ENCODE measurements around the gene ATRNL1. TPM values are rescaled to one million over a fixed set of nuclear protein-coding genes. Genes with fewer than 3 reads are reported as not detected.

The ATRNL1 gene
- total and polyA plus RNA-seq, 2 of the 8 experiments (the other 6 are each of a cell fraction or from before 2014, with no cell fraction given) = 5.1 to 17.6 TPM

GRCh38 chr10:115844591-115844990 lies 751.4 kb downstream of the ATRNL1 start:
- CTCF ChIA-PET (ENCODE audit: partially characterized antibody) = interaction anchor here (0.6 to 1.7 kb wide), 5 partner anchors 8 to 403 kb away, joined by 3 to 5 read pairs (median 3); no protein-coding TSS in a partner anchor

More at GRCh38 chr10:115844591-115844990, 751.4 kb downstream of the ATRNL1 start:
- FAIRE-seq = no peak
- no peak overlapping the region for H2BK20ac ChIP-seq (ENCODE audit: low read length)
- no peaks in the 10 kb centered on the region for H3K9me3 ChIP-seq (ENCODE audit: insufficient read depth in 2 of 2, low read depth in 1 of 2, low read length in 1 of 2)
- no peak overlapping the region for H3K14ac ChIP-seq (ENCODE audit: insufficient read length)
- no peak overlapping the region for H3K23ac ChIP-seq (ENCODE audit: insufficient read length)
- no peak overlapping the region for H2AK5ac ChIP-seq (ENCODE audit: low read depth, low read length)
- no peak overlapping the region for H3K9ac ChIP-seq (replicated peaks in 1 of 4; ENCODE audit: extremely low read depth in 1 of 4, low read depth in 3 of 4, low read length in 3 of 4)
- no peak overlapping the region for H3K4ac ChIP-seq (replicated peaks; ENCODE audit: insufficient read length, low read depth, low read length)
- H3K27me3 ChIP-seq (replicated peaks in 1 of 4; ENCODE audit: control insufficient read depth in 3 of 4, extremely low read depth in 1 of 4, insufficient read depth in 3 of 4, low read length in 3 of 4) = no peaks in the 10 kb centered on the region
- no peak for DNase-seq (ENCODE audit: low read depth in 1 of 2, low spot score in 2 of 2)
- no peak overlapping the region for H4K91ac ChIP-seq (replicated peaks; ENCODE audit: insufficient read length, low read length)
- no peak overlapping the region for H2BK120ac ChIP-seq (replicated peaks; ENCODE audit: low read depth, low read length)
- H4K20me1 ChIP-seq (replicated peaks in 1 of 2; ENCODE audit: control insufficient read depth in 1 of 2, insufficient read depth in 2 of 2, low read length in 2 of 2) = no peaks in the 10 kb centered on the region
- H3K36me3 ChIP-seq (ENCODE audit: control insufficient read depth in 2 of 4, insufficient read depth in 4 of 4, low read length in 3 of 4) = no peaks in the 10 kb centered on the region
- H3K4me1 ChIP-seq (replicated peaks in 1 of 4; ENCODE audit: control insufficient read depth in 3 of 4, insufficient read depth in 4 of 4, low read length in 3 of 4) = no peaks in the 10 kb centered on the region
- H4K8ac ChIP-seq (ENCODE audit: extremely low read depth, insufficient read depth, low read length) = no peak overlapping the region
- 94% methylated on average over 3 of the region's 3 CpGs; no CpG with 5 or more reads in 1 of the 2 experiments for WGBS, 2 experiments (ENCODE audit: extremely low coverage in 1 of 2, insufficient coverage in 1 of 2, insufficient read length in 1 of 2, insufficient replicate concordance in 2 of 2, low coverage in 1 of 2, low lambda C conversion rate in 2 of 2, missing lambda C conversion rate in 1 of 2)
- no peak overlapping the region for H4K5ac ChIP-seq (ENCODE audit: insufficient read length, low read depth, low read length)
- H3K79me1 ChIP-seq (ENCODE audit: low read depth, low read length) = no peaks in the 10 kb centered on the region
- no peak overlapping the region for H2BK12ac ChIP-seq (ENCODE audit: low read depth, low read length)
- no peaks in the 10 kb centered on the region for H3K23me2 ChIP-seq (ENCODE audit: low read depth, low read length)
- TF ChIP-seq, protein P1, sequence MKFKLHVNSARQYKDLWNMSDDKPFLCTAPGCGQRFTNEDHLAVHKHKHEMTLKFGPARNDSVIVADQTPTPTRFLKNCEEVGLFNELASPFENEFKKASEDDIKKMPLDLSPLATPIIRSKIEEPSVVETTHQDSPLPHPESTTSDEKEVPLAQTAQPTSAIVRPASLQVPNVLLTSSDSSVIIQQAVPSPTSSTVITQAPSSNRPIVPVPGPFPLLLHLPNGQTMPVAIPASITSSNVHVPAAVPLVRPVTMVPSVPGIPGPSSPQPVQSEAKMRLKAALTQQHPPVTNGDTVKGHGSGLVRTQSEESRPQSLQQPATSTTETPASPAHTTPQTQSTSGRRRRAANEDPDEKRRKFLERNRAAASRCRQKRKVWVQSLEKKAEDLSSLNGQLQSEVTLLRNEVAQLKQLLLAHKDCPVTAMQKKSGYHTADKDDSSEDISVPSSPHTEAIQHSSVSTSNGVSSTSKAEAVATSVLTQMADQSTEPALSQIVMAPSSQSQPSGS (IDR thresholded peaks at IDR 0.05; ENCODE audit: low read length) = no peak
- TF ChIP-seq RFX5 (IDR thresholded peaks at IDR 0.05; ENCODE audit: borderline replicate concordance, low read depth, low read length) = no peak
- no peak for TF ChIP-seq TAF1 (IDR thresholded peaks at IDR 0.05; ENCODE audit: low read depth, low read length)
- TF ChIP-seq KDM4A (IDR thresholded peaks at IDR 0.05; ENCODE audit: low read depth, low read length, severe bottlenecking) = no peak
- TF ChIP-seq POLR2AphosphoS5 (IDR thresholded peaks at IDR 0.05; ENCODE audit: low read depth, low read length) = no peak
- no peak for TF ChIP-seq YY1 (IDR thresholded peaks at IDR 0.05; ENCODE audit: low read depth, low read length)
- H2AFZ ChIP-seq (ENCODE audit: low read length) = no peak overlapping the region
- POLR2A ChIA-PET (ENCODE audit: partially characterized antibody) = no interaction called here
- H3K79me2 ChIP-seq (ENCODE audit: control insufficient read depth in 1 of 2, insufficient read depth in 2 of 2, low read length in 2 of 2) = no peaks in the 10 kb centered on the region
- no peak overlapping the region for H3K56ac ChIP-seq (replicated peaks; ENCODE audit: insufficient read length, low read depth, low read length)
- H3K4me2 ChIP-seq (ENCODE audit: insufficient read depth in 1 of 2, low read depth in 2 of 2, low read length in 2 of 2) = no peak overlapping the region
- no peak overlapping the region for H3K4me3 ChIP-seq (ENCODE audit: extremely low read depth in 1 of 4, insufficient read depth in 2 of 4, low read depth in 3 of 4, low read length in 4 of 4)
- no peak overlapping the region for H2BK15ac ChIP-seq (ENCODE audit: low read length)
- no peak overlapping the region for H3K18ac ChIP-seq (ENCODE audit: extremely low read depth, low read length)
- no peak overlapping the region for H2BK5ac ChIP-seq (ENCODE audit: low read depth, low read length)
- H3K27ac ChIP-seq (ENCODE audit: low read depth, low read length) = no peak overlapping the region

All from H1 (cell line).